AG09319 (cell line): Measurements from ENCODE around the gene LGR5.

ENCODE experiments used
- DNase-seq: peaks from one replicate; pipeline ENCODE4 v3.0.0-alpha.2; 2010; ENCODE audit warnings: low read depth; ENCODE audit errors: extremely low read depth
- CTCF ChIP-seq: IDR thresholded peaks from 2 replicates; pipeline ENCODE4 v1.5.1; 2011; ENCODE audit warnings: low read depth, mild to moderate bottlenecking, inconsistent platforms, low read length, moderate library complexity

Gene LGR5

GRCh38 chr12:71536279-71536938, 96.8 kb downstream of the LGR5 start:
- DNase-seq: no peak
- no peak for TF ChIP-seq CTCF

- no peak for TF ChIP-seq CTCF
- DNase-seq: no peak
These were observed 97.5 kb downstream of the LGR5 start for GRCh38 chr12:71536939-71537622.

GRCh38 chr12:71538807-71539206, 99.2 kb downstream of the LGR5 start:
- DNase-seq: no peak
- TF ChIP-seq CTCF: no peak

GRCh38 chr12:71541583-71541982, 102.0 kb downstream of the LGR5 start:
- TF ChIP-seq CTCF: no peak
- DNase-seq: no peak

- DNase-seq: no peak
- no peak for TF ChIP-seq CTCF
These were observed 106.8 kb downstream of the LGR5 start for GRCh38 chr12:71546322-71546861.

- no peak for DNase-seq
- TF ChIP-seq CTCF: no peak
These were observed 109.3 kb downstream of the LGR5 start for GRCh38 chr12:71548893-71549292.

GRCh38 chr12:71551529-71551928, 111.9 kb downstream of the LGR5 start:
- peak; percentile 7 for DNase-seq
- TF ChIP-seq CTCF: peak; percentile 52
